ENCODE data around the gene SPIN2A. TPM values are rescaled to one million over a fixed set of nuclear protein-coding genes. Genes with fewer than 3 reads are reported as not detected.
"Not testable (repeated sequence)": the region's sequence is repeated elsewhere in the genome, so short reads cannot be mapped to it uniquely, and the experiment has no call there.

The SPIN2A gene
- total RNA-seq = 1 to 10 TPM in 1 of 4 donors, not detected in 3; 1.4 TPM
- under 1 TPM in 1 of 3 donors, not detected in 2; 0.60 TPM for polyA plus RNA-seq

GRCh38 chrX:57137073-57137472 lies at the start of gene SPIN2A:
Gene SPIN2A, minus strand, starts transcription at chrX:57137397. Its CDS starts 800 bp downstream, at chrX:57136597.
- peak; percentile 62 for DNase-seq
- H3K27ac ChIP-seq; H3K36me3 ChIP-seq; intact Hi-C loops (cut with DNase I); H3K4me1 ChIP-seq; H3K9me3 ChIP-seq; H3K27me3 ChIP-seq: not testable (repeated sequence)
- 58 to 82% methylated on average over 27 of the region's 27 CpGs for WGBS, 2 donors
- peak within 1 kb of the TSS in 3 of 4 donors; percentile 21 to 34 (median 33) for H3K4me3 ChIP-seq

- no peak overlapping the region for H3K4me3 ChIP-seq
- intact Hi-C loops (cut with DNase I) = no loop called here
- TF ChIP-seq EP300 (IDR thresholded peaks at IDR 0.05) = no peak
- no peak for TF ChIP-seq POLR2A (IDR thresholded peaks at IDR 0.05)
- DNase-seq = no peak
- no peaks in the 10 kb centered on the region for H3K9me3 ChIP-seq
- no peaks in the 10 kb centered on the region for H3K4me1 ChIP-seq
- H3K36me3 ChIP-seq = no peaks in the 10 kb centered on the region
- H3K27me3 ChIP-seq = no peaks in the 10 kb centered on the region
- no peak overlapping the region for H3K27ac ChIP-seq
Observed at GRCh38 chrX:57178605-57179004, 41.4 kb upstream of the SPIN2A start.

GRCh38 chrX:57177070-57177469 lies 39.9 kb upstream of the SPIN2A start:
- DNase-seq = no peak
- no peaks in the 10 kb centered on the region for H3K9me3 ChIP-seq
- no peak overlapping the region for H3K4me3 ChIP-seq
- TF ChIP-seq POLR2AphosphoS5 (IDR thresholded peaks at IDR 0.05) = no peak
- no peak for TF ChIP-seq CTCF (IDR thresholded peaks at IDR 0.05)
- no peak for TF ChIP-seq POLR2A (IDR thresholded peaks at IDR 0.05)
- TF ChIP-seq EP300 (IDR thresholded peaks at IDR 0.05) = no peak
- no peak overlapping the region for H3K27ac ChIP-seq
- H3K36me3 ChIP-seq = no peaks in the 10 kb centered on the region
- no peaks in the 10 kb centered on the region for H3K27me3 ChIP-seq
- no peaks in the 10 kb centered on the region for H3K4me1 ChIP-seq
- intact Hi-C loops (cut with DNase I) = no loop called here
- 82 to 93% methylated on average over 1 of the region's 1 CpG for WGBS, 2 donors

- H3K27me3 ChIP-seq = no peaks in the 10 kb centered on the region
- H3K27ac ChIP-seq = no peak overlapping the region
- intact Hi-C loops (cut with DNase I) = no loop called here
- 88% methylated on average over 6 of the region's 6 CpGs for WGBS, 2 donors
- TF ChIP-seq POLR2A (IDR thresholded peaks at IDR 0.05) (no peak), POLR2AphosphoS5 (IDR thresholded peaks at IDR 0.05) (no peak)
- no peak overlapping the region for H3K4me3 ChIP-seq
- no peaks in the 10 kb centered on the region for H3K4me1 ChIP-seq
- no peak for DNase-seq
- H3K9me3 ChIP-seq = no peaks in the 10 kb centered on the region
- no peaks in the 10 kb centered on the region for H3K36me3 ChIP-seq
Observed at GRCh38 chrX:57172544-57172943, 35.3 kb upstream of the SPIN2A start.

GRCh38 chrX:57156397-57157049 lies 19.3 kb upstream of the SPIN2A start:
- DNase-seq = no peak
- H3K27me3 ChIP-seq = no peaks in the 10 kb centered on the region
- no peak overlapping the region for H3K27ac ChIP-seq
- H3K4me3 ChIP-seq = no peak overlapping the region
- TF ChIP-seq CTCF (IDR thresholded peaks at IDR 0.05) = no peak
- TF ChIP-seq EP300 (IDR thresholded peaks at IDR 0.05) = no peak
- TF ChIP-seq POLR2A (IDR thresholded peaks at IDR 0.05) = no peak
- TF ChIP-seq POLR2AphosphoS5 (IDR thresholded peaks at IDR 0.05) = no peak
- H3K9me3 ChIP-seq = no peaks in the 10 kb centered on the region
- 80 to 86% methylated on average over 5 of the region's 5 CpGs for WGBS, 2 donors
- intact Hi-C loops (cut with DNase I) = no loop called here
- H3K36me3 ChIP-seq = no peaks in the 10 kb centered on the region
- no peaks in the 10 kb centered on the region for H3K4me1 ChIP-seq

GRCh38 chrX:57155171-57155570 lies 18.0 kb upstream of the SPIN2A start:
- Histone ChIP-seq H3K4me3 (no peak overlapping the region), H3K4me1 (no peaks in the 10 kb centered on the region), H3K9me3 (no peaks in the 10 kb centered on the region), H3K36me3 (no peaks in the 10 kb centered on the region), H3K27ac (no peak overlapping the region), H3K27me3 (no peaks in the 10 kb centered on the region)
- TF ChIP-seq EP300 (IDR thresholded peaks at IDR 0.05) = no peak
- no peak for TF ChIP-seq POLR2AphosphoS5 (IDR thresholded peaks at IDR 0.05)
- TF ChIP-seq CTCF (IDR thresholded peaks at IDR 0.05) = no peak
- no peak for TF ChIP-seq POLR2A (IDR thresholded peaks at IDR 0.05)
- no peak for DNase-seq
- intact Hi-C loops (cut with DNase I) = no loop called here
- WGBS, 2 donors = 44 to 86% methylated on average over 2 of the region's 2 CpGs

GRCh38 chrX:57152222-57152621 lies 15.0 kb upstream of the SPIN2A start:
- H3K9me3 ChIP-seq; H3K4me1 ChIP-seq; intact Hi-C loops (cut with DNase I); H3K27ac ChIP-seq; H3K36me3 ChIP-seq; H3K27me3 ChIP-seq; H3K4me3 ChIP-seq; DNase-seq: not testable (repeated sequence)
- 81 to 92% methylated on average over 8 of the region's 8 CpGs for WGBS, 2 donors

Measured in sigmoid colon (tissue), 7 donors.